Esophagus squamous epithelium (tissue), 5 donors: ENCODE measurements around the gene GBP1. TPM values are rescaled to one million over a fixed set of nuclear protein-coding genes. Genes with fewer than 3 reads are reported as not detected.
"Not testable (repeated sequence)": the region's sequence is repeated elsewhere in the genome, so short reads cannot be mapped to it uniquely, and the experiment has no call there.

Experiments
- DNase-seq: peaks from one replicate; lab custom pipeline; 2025; lab: John Stamatoyannopoulos, UW
- H3K27ac ChIP-seq, 4 donors: fragments of 200-600 bp; sonication (generic); one replicate each; pipeline ENCODE4 v1.5.1; 2016 to 2019; ENCODE audit warnings: mild to moderate bottlenecking in 1 of 4
- H3K27me3 ChIP-seq, 4 donors: fragments of 200-600 bp; sonication (generic); 1 replicate in 3 of 4; 2 replicates in 1 of 4; pipeline versions ENCODE4 v1.5.1 to v1.6.0; 2017 to 2021; ENCODE audit warnings: antibody characterized with exemption in 1 of 4
- H3K36me3 ChIP-seq, 3 donors: fragments of 200-600 bp; sonication (generic); one replicate each; pipeline ENCODE4 v1.5.1; 2016 to 2019
- H3K4me1 ChIP-seq, 3 donors: fragments of 200-600 bp; sonication (generic); one replicate each; pipeline ENCODE4 v1.5.1; 2017 to 2019
- H3K4me3 ChIP-seq, 4 donors: fragments of 200-600 bp; sonication (generic); 1 replicate in 3 of 4; 2 replicates in 1 of 4; pipeline ENCODE4 v1.5.1; 2016 to 2019; ENCODE audit warnings: mild to moderate bottlenecking in 2 of 4, moderate library complexity in 1 of 4
- H3K9me3 ChIP-seq, 3 donors: fragments of 200-600 bp; sonication (generic); one replicate each; pipeline ENCODE4 v1.5.1; 2016 to 2019
- CTCF ChIP-seq, 6 experiments: fragments of 450-650 bp in 4 of 6; fragments of 200-600 bp in 2 of 6; sonication (generic) in 2 of 6; IDR thresholded peaks; one replicate each; pipeline ENCODE4 v1.5.1; 2016 to 2019; ENCODE audit warnings: antibody characterized with exemption in 6 of 6, mild to moderate bottlenecking in 4 of 6, moderate library complexity in 4 of 6
- POLR2A ChIP-seq, 4 donors: fragments of 450-650 bp; IDR thresholded peaks; one replicate each; pipeline ENCODE4 v1.6.1; 2017; ENCODE audit warnings: antibody characterized with exemption in 4 of 4, mild to moderate bottlenecking in 4 of 4, moderate library complexity in 3 of 4
- WGBS, 2 donors: methylation state at CpG; one replicate each; pipeline ENCODE4 v1.1.5; 2018; 5-methylcytosine and 5-hydroxymethylcytosine counted together
- intact Hi-C: fragments of 100-400 bp; cut with DNase I; formaldehyde crosslinking; loops from one replicate; pipeline ENCODE4 v1.15.0; 2022
- total RNA-seq, 4 donors: library from RNA; depleted of rRNA; stranded (reverse); fragments of >200 nt; gene quantifications; one replicate each; pipeline ENCODE4 v1.1.0, GENCODE V29; 2016
- donor health status: DM: yes; HTN: yes; CAD: no.

Gene GBP1
- total RNA-seq, 4 donors from 2014 or later, result 6.3 to 22.1 (median 15.2) TPM

- Histone ChIP-seq H3K27me3 (no peaks in the 10 kb centered on the region), H3K27ac (no peak overlapping the region), H3K36me3 (peaks cover 0 to 28% (median under 1%) of the 10 kb centered on the region in 3 donors), H3K4me1 (peaks cover 0 to 28% (median 8%) of the 10 kb centered on the region in 3 donors), H3K9me3 (no peaks in the 10 kb centered on the region), H3K4me3 (no peak overlapping the region)
- DNase-seq, result no peak
- intact Hi-C loops, result no loop called here
- TF ChIP-seq POLR2A (IDR thresholded peaks at IDR 0.05) (no peak), CTCF (IDR thresholded peaks at IDR 0.05) (no peak)
- 53 to 83% methylated on average over 3 of the region's 3 CpGs for WGBS, 2 donors
These were observed 17.3 kb downstream of the GBP1 start for GRCh38 chr1:89047734-89048133.

DNA sequence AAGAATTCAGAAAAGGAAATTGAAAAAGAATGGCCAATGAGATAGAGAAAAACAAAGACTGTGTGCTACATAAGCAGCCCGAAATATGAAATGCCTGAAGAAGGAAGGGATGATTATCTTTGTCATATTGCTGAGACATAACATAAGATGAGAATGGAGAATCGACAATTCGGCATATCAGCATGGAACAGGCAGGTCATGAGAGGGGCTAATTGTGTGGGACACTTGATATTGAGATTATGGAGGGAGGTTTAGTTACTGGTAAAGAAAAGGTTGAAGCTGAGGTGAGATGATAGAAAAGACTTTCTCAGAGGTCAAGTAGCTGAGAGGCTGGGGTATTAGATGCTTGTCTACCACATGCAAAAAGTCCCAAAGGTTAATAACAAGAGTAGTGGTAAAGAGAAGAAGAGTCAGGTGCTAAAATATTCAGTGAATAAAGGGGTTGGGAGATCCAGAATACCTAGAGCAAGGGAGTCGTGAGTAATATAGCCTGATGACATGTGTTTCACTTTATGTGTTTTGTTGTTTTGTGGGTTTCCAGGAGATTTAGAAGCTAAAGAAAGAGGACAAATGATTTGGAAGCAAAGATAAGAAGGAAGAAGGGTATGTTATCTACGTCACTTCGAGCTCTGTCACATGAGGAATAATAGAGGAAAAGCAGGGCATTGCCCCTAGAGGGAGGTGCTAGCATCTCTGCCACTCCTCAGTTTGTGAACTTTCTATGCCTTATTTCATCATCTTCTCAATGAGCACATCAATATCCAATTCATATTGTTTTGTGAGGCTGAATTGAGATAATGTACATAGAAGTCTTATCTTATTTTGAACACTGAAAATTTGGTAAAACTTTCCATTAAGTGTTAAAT, 18.5 kb downstream of the GBP1 start:
- H3K27ac ChIP-seq, H3K27me3 ChIP-seq, intact Hi-C loops, H3K4me3 ChIP-seq, H3K9me3 ChIP-seq, DNase-seq: not testable (repeated sequence)
- Histone ChIP-seq H3K36me3 (peaks cover 0 to 16% (median 0%) of the 10 kb centered on the region in 3 donors), H3K4me1 (peaks cover 0 to 23% (median 8%) of the 10 kb centered on the region in 3 donors)
- WGBS, 2 donors, result 74 to 85% methylated on average over 6 of the region's 6 CpGs

- Histone ChIP-seq H3K4me3 (no peak overlapping the region), H3K27ac (no peak overlapping the region), H3K27me3 (no peaks in the 10 kb centered on the region), H3K4me1 (peaks cover 0 to 13% (median 4%) of the 10 kb centered on the region in 3 donors), H3K36me3 (peaks cover 0 to 2% (median 0%) of the 10 kb centered on the region in 3 donors), H3K9me3 (no peaks in the 10 kb centered on the region)
- WGBS, 2 donors, result 54 to 96% methylated on average over 2 of the region's 2 CpGs
- no peak for DNase-seq
- TF ChIP-seq CTCF (IDR thresholded peaks at IDR 0.05) (no peak), POLR2A (IDR thresholded peaks at IDR 0.05) (no peak)
- intact Hi-C loops, result no loop called here
These were observed 19.9 kb downstream of the GBP1 start for GRCh38 chr1:89044970-89045721.

GRCh38 chr1:89043940-89044339, 21.1 kb downstream of the GBP1 start:
- Histone ChIP-seq H3K36me3 (no peaks in the 10 kb centered on the region), H3K4me3 (no peak overlapping the region), H3K27me3 (no peaks in the 10 kb centered on the region), H3K4me1 (peaks cover 0 to 3% (median 0%) of the 10 kb centered on the region in 3 donors), H3K9me3 (no peaks in the 10 kb centered on the region), H3K27ac (no peak overlapping the region)
- DNase-seq, result no peak
- intact Hi-C loops, result no loop called here
- 33 to 83% methylated on average over 1 to 2 of the region's 5 CpGs for WGBS, 2 donors
- TF ChIP-seq CTCF (IDR thresholded peaks at IDR 0.05) (no peak), POLR2A (IDR thresholded peaks at IDR 0.05) (no peak)

- TF ChIP-seq CTCF (IDR thresholded peaks at IDR 0.05) (no peak), POLR2A (IDR thresholded peaks at IDR 0.05) (no peak)
- Histone ChIP-seq H3K36me3 (no peaks in the 10 kb centered on the region), H3K27ac (no peak overlapping the region), H3K27me3 (no peaks in the 10 kb centered on the region), H3K4me1 (no peaks in the 10 kb centered on the region), H3K4me3 (no peak overlapping the region), H3K9me3 (no peaks in the 10 kb centered on the region)
- intact Hi-C loops, result no loop called here
- 95 to 100% methylated on average over 1 to 5 of the region's 7 CpGs for WGBS, 2 donors
- no peak for DNase-seq
These were observed 22.5 kb downstream of the GBP1 start for GRCh38 chr1:89042491-89042890.
